CD8-positive, alpha-beta memory T cell (primary cell): ENCODE results near the gene EFNA2. TPM values are rescaled to one million over a fixed set of nuclear protein-coding genes. Genes with fewer than 3 reads are reported as not detected.

ENCODE experiments used
- CTCF ChIA-PET: fragments of 350-600 bp; sonication (Branson Sonifier 250); formaldehyde crosslinking; loops from one replicate; lab custom pipeline; 2021; ENCODE audit warnings: antibody characterized with exemption; lab: Charles Lee
- POLR2A ChIA-PET: fragments of 350-600 bp; sonication (Branson Sonifier 250); formaldehyde crosslinking; loops from one replicate; lab custom pipeline; 2021; ENCODE audit warnings: antibody characterized with exemption; lab: Charles Lee
- DNase-seq, 5 donors: peaks; one replicate each; pipeline versions ENCODE4 v3.0.0 to v3.0.0-alpha.2; 2020 to 2022; ENCODE audit warnings: mixed read lengths in 1 of 5
- H3K27ac ChIP-seq: one replicate; pipeline ENCODE4 v1.7.0; 2013; ENCODE audit warnings: low read depth, mild to moderate bottlenecking, low read length, moderate library complexity
- H3K27me3 ChIP-seq: 2 replicates; pipeline ENCODE4 v1.7.0; 2013; ENCODE audit warnings: low read length, mild to moderate bottlenecking; ENCODE audit not compliant: insufficient read depth, poor library complexity, severe bottlenecking
- H3K36me3 ChIP-seq: 2 replicates; pipeline ENCODE4 v1.7.0; 2013; ENCODE audit warnings: mild to moderate bottlenecking, low read length, moderate library complexity; ENCODE audit not compliant: insufficient read depth
- H3K4me1 ChIP-seq: 2 replicates; pipeline ENCODE4 v1.7.0; 2013; ENCODE audit warnings: mild to moderate bottlenecking, low read length, moderate library complexity; ENCODE audit not compliant: insufficient read depth
- H3K4me3 ChIP-seq: 2 replicates; pipeline ENCODE4 v1.7.0; 2013; ENCODE audit warnings: mild to moderate bottlenecking, low read length
- H3K9me3 ChIP-seq: 2 replicates; pipeline ENCODE4 v1.7.0; 2013; ENCODE audit warnings: mild to moderate bottlenecking, low read length
- H3K27ac Mint-ChIP-seq, 8 donors: one replicate each; pipeline ENCODE4 v1.8.0; 2020 to 2021; ENCODE audit warnings: mixed read lengths in 8 of 8, mild to moderate bottlenecking in 6 of 8, inconsistent platforms in 3 of 8, moderate library complexity in 3 of 8
- H3K27me3 Mint-ChIP-seq, 2 donors: one replicate each; pipeline ENCODE4 v1.8.0; 2020 to 2021; ENCODE audit warnings: mixed read lengths in 2 of 2, mild to moderate bottlenecking in 1 of 2, moderate library complexity in 1 of 2
- H3K36me3 Mint-ChIP-seq, 3 donors: one replicate each; pipeline ENCODE4 v1.8.0; 2020 to 2021; ENCODE audit warnings: mixed read lengths in 3 of 3, inconsistent platforms in 1 of 3, mild to moderate bottlenecking in 1 of 3
- H3K4me1 Mint-ChIP-seq, 3 donors: one replicate each; pipeline ENCODE4 v1.8.0; 2020 to 2021; ENCODE audit warnings: mixed read lengths in 3 of 3, inconsistent platforms in 1 of 3, mild to moderate bottlenecking in 1 of 3
- H3K4me3 Mint-ChIP-seq, 7 donors: one replicate each; pipeline ENCODE4 v1.8.0; 2020 to 2021; ENCODE audit warnings: mixed read lengths in 7 of 7, mild to moderate bottlenecking in 6 of 7, moderate library complexity in 4 of 7, inconsistent platforms in 2 of 7
- H3K9me3 Mint-ChIP-seq, 5 donors: one replicate each; pipeline ENCODE4 v1.8.0; 2020 to 2022; ENCODE audit warnings: mixed read lengths in 5 of 5, mild to moderate bottlenecking in 3 of 5, moderate library complexity in 2 of 5, inconsistent platforms in 1 of 5
- polyA plus RNA-seq: library from polyadenylated mRNA; unstranded; fragments of 300-500 nt; fragmentation: Illumina TruSeq; gene quantifications from one replicate; pipeline ENCODE4 v1.2.3, GENCODE V29; 2021
- total RNA-seq, 2 experiments: library from RNA; stranded (reverse); gene quantifications; one replicate each; pipeline ENCODE4 v1.2.3, GENCODE V29; 2021

The EFNA2 gene
- not detected for total RNA-seq
- not detected for polyA plus RNA-seq

- Mint-ChIP-seq H3K27ac (peak within 1 kb of the TSS in 2 of 8 donors; percentile 9 to 29), H3K9me3 (peaks cover 0 to 2% (median 0%) of the 10 kb centered on the region in 5 donors)
- DNase-seq: no peak
Observed at GRCh38 chr19:1285737-1286360, at the start of gene EFNA2. Gene EFNA2 (plus strand): TSS chr19:1285873. CDS start chr19:1286169, 296 bp downstream.

GRCh38 chr19:1236576-1236975 lies 49.1 kb upstream of the EFNA2 start:
- Histone ChIP-seq H3K27ac (no peak overlapping the region), H3K4me3 (no peak overlapping the region), H3K4me1 (peaks cover 23% of the 10 kb centered on the region), H3K9me3 (no peaks in the 10 kb centered on the region), H3K27me3 (no peaks in the 10 kb centered on the region), H3K36me3 (no peaks in the 10 kb centered on the region)
- Mint-ChIP-seq H3K4me3 (no peak overlapping the region), H3K9me3 (no peaks in the 10 kb centered on the region), H3K36me3 (peaks cover 0 to 2% (median 0%) of the 10 kb centered on the region in 3 donors), H3K27me3 (peaks cover 6 to 8% of the 10 kb centered on the region in 2 donors), H3K4me1 (peaks cover 15 to 32% (median 16%) of the 10 kb centered on the region in 3 donors), H3K27ac (no peak overlapping the region)
- ChIA-PET CTCF (no interaction called here), POLR2A (no interaction called here)
- no peak for DNase-seq

More at GRCh38 chr19:1285737-1286360, at the start of gene EFNA2:
- no peak within 1 kb of the TSS for H3K27ac ChIP-seq
- H3K4me1 Mint-ChIP-seq: peaks cover 0 to 11% (median 7%) of the 10 kb centered on the region in 3 donors
- CTCF ChIA-PET: no interaction called here
- H3K36me3 ChIP-seq: no peaks in the 10 kb centered on the region
- H3K27me3 Mint-ChIP-seq: peaks cover 13 to 20% of the 10 kb centered on the region in 2 donors
- no peak within 1 kb of the TSS for H3K4me3 ChIP-seq
- H3K36me3 Mint-ChIP-seq: no peaks in the 10 kb centered on the region
- POLR2A ChIA-PET: no interaction called here
- peaks cover 23% of the 10 kb centered on the region for H3K27me3 ChIP-seq
- peaks cover 4% of the 10 kb centered on the region for H3K4me1 ChIP-seq
- peak within 1 kb of the TSS in 6 of 7 donors; percentile 16 to 79 (median 55) for H3K4me3 Mint-ChIP-seq
- no peaks in the 10 kb centered on the region for H3K9me3 ChIP-seq

GRCh38 chr19:1237027-1237659 lies 48.5 kb upstream of the EFNA2 start:
- H3K36me3 ChIP-seq: no peaks in the 10 kb centered on the region
- ChIA-PET CTCF (no interaction called here), POLR2A (no interaction called here)
- H3K27ac ChIP-seq: no peak overlapping the region
- peaks cover 24% of the 10 kb centered on the region for H3K4me1 ChIP-seq
- Mint-ChIP-seq H3K4me3 (peak overlapping the region in 2 of 7 donors; percentile 34 to 59), H3K9me3 (no peaks in the 10 kb centered on the region), H3K27ac (no peak overlapping the region), H3K4me1 (peaks cover 16 to 35% (median 18%) of the 10 kb centered on the region in 3 donors), H3K27me3 (peaks cover 6 to 8% of the 10 kb centered on the region in 2 donors), H3K36me3 (peaks cover 0 to 3% (median 0%) of the 10 kb centered on the region in 3 donors)
- H3K27me3 ChIP-seq: no peaks in the 10 kb centered on the region
- no peaks in the 10 kb centered on the region for H3K9me3 ChIP-seq
- H3K4me3 ChIP-seq: no peak overlapping the region
- no peak for DNase-seq

- no peak within 1 kb of the TSS for H3K4me3 ChIP-seq
- Mint-ChIP-seq H3K4me3 (peak within 1 kb of the TSS; percentile 54 to 92 (median 83)), H3K27me3 (peaks cover 6 to 8% of the 10 kb centered on the region in 2 donors), H3K36me3 (peaks cover 0 to 3% (median 0%) of the 10 kb centered on the region in 3 donors), H3K9me3 (no peaks in the 10 kb centered on the region), H3K4me1 (peaks cover 16 to 38% (median 19%) of the 10 kb centered on the region in 3 donors), H3K27ac (peak within 1 kb of the TSS; percentile 37 to 91 (median 87))
- H3K9me3 ChIP-seq: no peaks in the 10 kb centered on the region
- CTCF ChIA-PET: interaction anchor here (1.6 kb wide), 1 partner anchor 31 kb away, joined by 3 read pairs; the partner anchor contains the start of gene CIRBP
- peak in 3 of 5 donors; percentile 35 to 53 (median 46) for DNase-seq
- no peak within 1 kb of the TSS for H3K27ac ChIP-seq
- H3K4me1 ChIP-seq: peaks cover 29% of the 10 kb centered on the region
- H3K27me3 ChIP-seq: no peaks in the 10 kb centered on the region
- H3K36me3 ChIP-seq: no peaks in the 10 kb centered on the region
- POLR2A ChIA-PET: interaction anchor here (0.6 to 1.8 kb wide), 4 partner anchors 22 to 332 kb away, joined by 3 to 8 read pairs (median 4); partner anchors contain the start of gene CIRBP
Observed at GRCh38 chr19:1237754-1238368, 47.8 kb upstream of the EFNA2 start, which contains the start of gene CBARP. Gene CBARP (minus strand): TSS chr19:1238005. CDS start chr19:1236100, 1,905 bp downstream.

GRCh38 chr19:1238369-1239303 lies 47.0 kb upstream of the EFNA2 start:
- Histone ChIP-seq H3K27me3 (no peaks in the 10 kb centered on the region), H3K27ac (no peak overlapping the region), H3K9me3 (no peaks in the 10 kb centered on the region), H3K4me3 (no peak overlapping the region), H3K4me1 (peaks cover 34% of the 10 kb centered on the region), H3K36me3 (no peaks in the 10 kb centered on the region)
- POLR2A ChIA-PET: interaction anchor here (0.6 to 1.8 kb wide), 5 partner anchors 31 to 579 kb away, joined by 3 to 8 read pairs (median 3); partner anchors contain the start of gene CIRBP
- Mint-ChIP-seq H3K27ac (peak overlapping the region; percentile 37 to 91 (median 87)), H3K4me1 (peaks cover 16 to 45% (median 19%) of the 10 kb centered on the region in 3 donors), H3K9me3 (no peaks in the 10 kb centered on the region), H3K36me3 (peaks cover 0 to 4% (median 0%) of the 10 kb centered on the region in 3 donors), H3K27me3 (peaks cover 6 to 8% of the 10 kb centered on the region in 2 donors), H3K4me3 (peak overlapping the region; percentile 54 to 92 (median 83))
- DNase-seq: peak in 1 of 5 donors; percentile 55
- CTCF ChIA-PET: interaction anchor here (1.0 to 1.6 kb wide), 4 partner anchors 15 to 183 kb away, joined by 3 to 4 read pairs (median 3); partner anchors contain the start of gene CIRBP

- DNase-seq: no peak
- H3K4me1 Mint-ChIP-seq: peaks cover 17 to 46% (median 19%) of the 10 kb centered on the region in 3 donors
- Histone ChIP-seq H3K27ac (peak overlapping the region; percentile 48), H3K4me3 (no peak overlapping the region), H3K4me1 (peaks cover 42% of the 10 kb centered on the region), H3K27me3 (no peaks in the 10 kb centered on the region), H3K36me3 (no peaks in the 10 kb centered on the region), H3K9me3 (no peaks in the 10 kb centered on the region)
- peaks cover 6 to 8% of the 10 kb centered on the region in 2 donors for H3K27me3 Mint-ChIP-seq
- H3K27ac Mint-ChIP-seq: peak overlapping the region in 7 of 8 donors; percentile 37 to 95 (median 89)
- CTCF ChIA-PET: interaction anchor here (1.0 to 1.6 kb wide), 4 partner anchors 16 to 184 kb away, joined by 3 to 4 read pairs (median 3); partner anchors contain the start of gene CIRBP
- H3K4me3 Mint-ChIP-seq: peak overlapping the region; percentile 54 to 92 (median 83)
- peaks cover 0 to 5% (median 0%) of the 10 kb centered on the region in 3 donors for H3K36me3 Mint-ChIP-seq
- H3K9me3 Mint-ChIP-seq: no peaks in the 10 kb centered on the region
- POLR2A ChIA-PET: interaction anchor here (1.8 kb wide), 1 partner anchor 30 kb away, joined by 8 read pairs; the partner anchor contains the start of gene CIRBP
Observed at GRCh38 chr19:1239420-1239795, 46.3 kb upstream of the EFNA2 start.
